ENCODE results near the gene SPRED1.

DNA sequence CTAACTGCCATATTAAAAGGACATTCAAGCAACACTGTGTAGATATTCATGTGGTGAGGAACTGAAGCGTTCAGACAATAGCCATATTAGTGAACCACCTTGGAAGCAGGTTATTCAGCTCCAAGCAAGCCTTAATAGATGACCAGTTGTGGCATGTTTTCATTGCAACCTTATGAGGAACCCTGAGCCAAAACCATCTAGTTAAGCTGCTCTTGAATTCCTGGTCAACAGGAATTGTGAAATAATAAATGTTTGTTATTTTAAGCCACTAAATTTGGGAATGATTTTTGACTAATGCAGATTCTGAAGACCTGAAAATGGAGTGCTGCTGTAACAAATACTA, 73.0 kb downstream of the SPRED1 start:
- TF ChIP-seq, protein P1, sequence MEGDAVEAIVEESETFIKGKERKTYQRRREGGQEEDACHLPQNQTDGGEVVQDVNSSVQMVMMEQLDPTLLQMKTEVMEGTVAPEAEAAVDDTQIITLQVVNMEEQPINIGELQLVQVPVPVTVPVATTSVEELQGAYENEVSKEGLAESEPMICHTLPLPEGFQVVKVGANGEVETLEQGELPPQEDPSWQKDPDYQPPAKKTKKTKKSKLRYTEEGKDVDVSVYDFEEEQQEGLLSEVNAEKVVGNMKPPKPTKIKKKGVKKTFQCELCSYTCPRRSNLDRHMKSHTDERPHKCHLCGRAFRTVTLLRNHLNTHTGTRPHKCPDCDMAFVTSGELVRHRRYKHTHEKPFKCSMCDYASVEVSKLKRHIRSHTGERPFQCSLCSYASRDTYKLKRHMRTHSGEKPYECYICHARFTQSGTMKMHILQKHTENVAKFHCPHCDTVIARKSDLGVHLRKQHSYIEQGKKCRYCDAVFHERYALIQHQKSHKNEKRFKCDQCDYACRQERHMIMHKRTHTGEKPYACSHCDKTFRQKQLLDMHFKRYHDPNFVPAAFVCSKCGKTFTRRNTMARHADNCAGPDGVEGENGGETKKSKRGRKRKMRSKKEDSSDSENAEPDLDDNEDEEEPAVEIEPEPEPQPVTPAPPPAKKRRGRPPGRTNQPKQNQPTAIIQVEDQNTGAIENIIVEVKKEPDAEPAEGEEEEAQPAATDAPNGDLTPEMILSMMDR (IDR thresholded peaks at IDR 0.05): no peak
- TF ChIP-seq POLR2AphosphoS5 (IDR thresholded peaks at IDR 0.05): no peak
